DND-41 (cell line): Measurements from ENCODE around the gene MCM9.

Experiments
- CTCF ChIP-seq: IDR thresholded peaks from 2 replicates; pipeline ENCODE4 v1.5.1; 2012; ENCODE audit warnings: borderline replicate concordance, low read length, moderate library complexity, mild to moderate bottlenecking; ENCODE audit not compliant: poor library complexity, severe bottlenecking; ENCODE audit errors: extremely low read depth
- EZH2 ChIP-seq: IDR thresholded peaks from 3 replicates; pipeline ENCODE4 v1.6.1; 2012; ENCODE audit warnings: borderline replicate concordance, low read depth, mild to moderate bottlenecking, moderate library complexity, low read length, inconsistent platforms; ENCODE audit not compliant: severe bottlenecking

GRCh38 chr6:118875672-118876071, 59.3 kb downstream of the MCM9 start:
- TF ChIP-seq CTCF (no peak), EZH2 (no peak)
